ENCODE data around the gene PAK1. TPM values are rescaled to one million over a fixed set of nuclear protein-coding genes. Genes with fewer than 3 reads are reported as not detected.

The PAK1 gene
- total and polyA plus RNA-seq, 2 of the 8 experiments (the other 6 are each of a cell fraction or from before 2014, with no cell fraction given): 87.7 to 151 TPM

GRCh38 chr11:77294040-77294439, 179.9 kb downstream of the PAK1 start:
- no peak overlapping the region for H2AFZ ChIP-seq (ENCODE audit: low read length)
- H4K5ac ChIP-seq (ENCODE audit: insufficient read length, low read depth, low read length): no peak overlapping the region
- H3K79me2 ChIP-seq (ENCODE audit: control insufficient read depth in 1 of 2, insufficient read depth in 2 of 2, low read length in 2 of 2): no peaks in the 10 kb centered on the region
- no peaks in the 10 kb centered on the region for H3K36me3 ChIP-seq (ENCODE audit: control insufficient read depth in 2 of 4, insufficient read depth in 4 of 4, low read length in 3 of 4)
- no peak overlapping the region for H3K14ac ChIP-seq (ENCODE audit: insufficient read length)
- H3K23me2 ChIP-seq (ENCODE audit: low read depth, low read length): no peaks in the 10 kb centered on the region
- no peak overlapping the region for H4K91ac ChIP-seq (replicated peaks; ENCODE audit: insufficient read length, low read length)
- no peak overlapping the region for H3K4me3 ChIP-seq (ENCODE audit: extremely low read depth in 1 of 4, insufficient read depth in 2 of 4, low read depth in 3 of 4, low read length in 4 of 4)
- WGBS, 2 experiments (ENCODE audit: extremely low coverage in 1 of 2, insufficient coverage in 1 of 2, insufficient read length in 1 of 2, insufficient replicate concordance in 2 of 2, low coverage in 1 of 2, low lambda C conversion rate in 2 of 2, missing lambda C conversion rate in 1 of 2): 92% methylated on average over 3 of the region's 3 CpGs; no CpG with 5 or more reads in 1 of the 2 experiments
- ChIA-PET CTCF (ENCODE audit: partially characterized antibody) (no interaction called here), POLR2A (ENCODE audit: partially characterized antibody) (no interaction called here)
- H3K9me3 ChIP-seq (ENCODE audit: insufficient read depth in 2 of 2, low read depth in 1 of 2, low read length in 1 of 2): no peaks in the 10 kb centered on the region
- no peak overlapping the region for H2BK15ac ChIP-seq (ENCODE audit: low read length)
- no peaks in the 10 kb centered on the region for H3K27me3 ChIP-seq (replicated peaks in 1 of 4; ENCODE audit: control insufficient read depth in 3 of 4, extremely low read depth in 1 of 4, insufficient read depth in 3 of 4, low read length in 3 of 4)
- H3K4ac ChIP-seq (replicated peaks; ENCODE audit: insufficient read length, low read depth, low read length): no peak overlapping the region
- no peak overlapping the region for H3K18ac ChIP-seq (ENCODE audit: extremely low read depth, low read length)
- H3K4me1 ChIP-seq (replicated peaks in 1 of 4; ENCODE audit: control insufficient read depth in 3 of 4, insufficient read depth in 4 of 4, low read length in 3 of 4): no peaks in the 10 kb centered on the region
- no peak overlapping the region for H2BK20ac ChIP-seq (ENCODE audit: low read length)
- no peak overlapping the region for H3K9ac ChIP-seq (replicated peaks in 1 of 4; ENCODE audit: extremely low read depth in 1 of 4, low read depth in 3 of 4, low read length in 3 of 4)
- no peak overlapping the region for H3K56ac ChIP-seq (replicated peaks; ENCODE audit: insufficient read length, low read depth, low read length)
- FAIRE-seq (no peak), DNase-seq (ENCODE audit: low read depth in 1 of 2, low spot score in 2 of 2) (no peak)
- H2BK12ac ChIP-seq (ENCODE audit: low read depth, low read length): no peak overlapping the region
- no peak overlapping the region for H4K8ac ChIP-seq (ENCODE audit: extremely low read depth, insufficient read depth, low read length)
- no peaks in the 10 kb centered on the region for H3K79me1 ChIP-seq (ENCODE audit: low read depth, low read length)
- no peak overlapping the region for H2BK5ac ChIP-seq (ENCODE audit: low read depth, low read length)
- no peaks in the 10 kb centered on the region for H4K20me1 ChIP-seq (replicated peaks in 1 of 2; ENCODE audit: control insufficient read depth in 1 of 2, insufficient read depth in 2 of 2, low read length in 2 of 2)
- TF ChIP-seq SRF (IDR thresholded peaks at IDR 0.05; ENCODE audit: low read depth, low read length) (no peak), SIN3A (conservative IDR thresholded peaks at IDR 0.05 in 1 of 2, IDR thresholded peaks at IDR 0.05 in 1 of 2; ENCODE audit: low read depth in 1 of 2, low read length in 2 of 2) (no peak), ASH2L (IDR thresholded peaks at IDR 0.05; ENCODE audit: low read length) (no peak), POLR2AphosphoS5 (IDR thresholded peaks at IDR 0.05; ENCODE audit: low read depth, low read length) (no peak), CBX5 (IDR thresholded peaks at IDR 0.05; ENCODE audit: low read depth, low read length) (no peak), CEBPB (IDR thresholded peaks at IDR 0.05; ENCODE audit: low read depth, low read length) (no peak), SIRT6 (IDR thresholded peaks at IDR 0.05; ENCODE audit: low read length) (no peak), SP1 (IDR thresholded peaks at IDR 0.05; ENCODE audit: low read depth, low read length) (no peak), BACH1 (IDR thresholded peaks at IDR 0.05; ENCODE audit: low read length) (no peak), POU5F1 (IDR thresholded peaks at IDR 0.05; ENCODE audit: low read depth, low read length) (no peak), MAFK (IDR thresholded peaks at IDR 0.05; ENCODE audit: low read depth, low read length) (no peak), RXRA (IDR thresholded peaks at IDR 0.05; ENCODE audit: insufficient read depth, low read depth, low read length) (no peak), SP4 (IDR thresholded peaks at IDR 0.05; ENCODE audit: low read length) (no peak), MAX (IDR thresholded peaks at IDR 0.05) (no peak)
- no peak overlapping the region for H3K4me2 ChIP-seq (ENCODE audit: insufficient read depth in 1 of 2, low read depth in 2 of 2, low read length in 2 of 2)
- no peak overlapping the region for H3K27ac ChIP-seq (ENCODE audit: low read depth, low read length)
- no peak overlapping the region for H2AK5ac ChIP-seq (ENCODE audit: low read depth, low read length)
- no peak overlapping the region for H2BK120ac ChIP-seq (replicated peaks; ENCODE audit: low read depth, low read length)
- no peak overlapping the region for H3K23ac ChIP-seq (ENCODE audit: insufficient read length)
